A549 (cell line): ENCODE results near the gene UHMK1. TPM values are rescaled to one million over a fixed set of nuclear protein-coding genes. Genes with fewer than 3 reads are reported as not detected.

Experiments used
- ATAC-seq, 2 experiments: fragments of 200-7000 bp in 1 of 2; fragments of >200 bp in 1 of 2; cut with Nextera tagmentation in 1 of 2; cut with Tn5 transposase in 1 of 2; 3 replicates each; pipeline versions ENCODE4 v1.8.0 to v1.9.1; 2018 to 2020; ENCODE audit warnings: mild to moderate bottlenecking in 1 of 2, moderate library complexity in 1 of 2
- CTCF ChIA-PET: fragments of 300-600 bp; sonication (Branson Sonifier 250); formaldehyde crosslinking; extraction: SDS; loops from one replicate; lab custom pipeline; 2021; ENCODE audit warnings: antibody characterized with exemption, inconsistent platforms; lab: Yijun Ruan, JAX
- POLR2A ChIA-PET: fragments of 350-600 bp; formaldehyde crosslinking; extraction: SDS; loops from one replicate; lab custom pipeline; 2021; ENCODE audit warnings: antibody characterized with exemption, inconsistent platforms; lab: Yijun Ruan, JAX
- DNase-seq, 2 experiments: peaks; one replicate each; pipeline versions ENCODE4 v3.0.0 to v3.0.0-alpha.2; 2011 to 2016; ENCODE audit warnings: low read depth in 1 of 2, low spot score in 1 of 2
- FAIRE-seq: peaks from 2 replicates; lab custom pipeline; 2011; peaks lifted over from hg19 to GRCh38; lab: Jason Lieb, UNC
- H3K27ac ChIP-seq, 2 experiments: fragments of >200 bp; sonication (Bioruptor Twin); formaldehyde crosslinking; 3 replicates each; pipeline ENCODE4 v1.5.1; 2016 to 2017
- H3K4me1 ChIP-seq: fragments of >200 bp; sonication (Bioruptor Twin); formaldehyde crosslinking; 3 replicates; pipeline ENCODE4 v1.6.1; 2016
- H3K4me2 ChIP-seq: fragments of >200 bp; sonication (Bioruptor Twin); formaldehyde crosslinking; 3 replicates; pipeline ENCODE4 v1.6.1; 2016
- H3K4me3 ChIP-seq: fragments of >200 bp; sonication (Bioruptor Twin); formaldehyde crosslinking; 3 replicates; pipeline ENCODE4 v1.5.1; 2016
- H3K9me3 ChIP-seq: fragments of >200 bp; sonication (Bioruptor Twin); formaldehyde crosslinking; 3 replicates; pipeline ENCODE4 v1.6.1; 2016
- BCL3 ChIP-seq: fragments of >200 bp; sonication (Bioruptor Twin); formaldehyde crosslinking; IDR thresholded peaks from 3 replicates; pipeline ENCODE4 v1.6.1; 2016
- BHLHE40 ChIP-seq: IDR thresholded peaks from 2 replicates; pipeline ENCODE4 v1.6.1; 2012; ENCODE audit warnings: low read depth, low read length, inconsistent platforms
- CEBPB ChIP-seq, 2 experiments: fragments of >200 bp in 1 of 2; sonication (Bioruptor Twin) in 1 of 2; formaldehyde crosslinking in 1 of 2; IDR thresholded peaks; 2 replicates each; pipeline ENCODE4 v1.6.1; 2012 to 2016
- EHF ChIP-seq: fragments of 250-450 bp; sonication (Bioruptor Pico); IDR thresholded peaks from 2 replicates; pipeline ENCODE4 v1.5.0; 2020; ENCODE audit warnings: mild to moderate bottlenecking
- ELK1 ChIP-seq: fragments of 150-350 bp; IDR thresholded peaks from 2 replicates; pipeline ENCODE4 v1.6.1; 2014; ENCODE audit warnings: low read depth, mild to moderate bottlenecking, low read length
- ESRRA ChIP-seq: fragments of 150-350 bp; IDR thresholded peaks from 2 replicates; pipeline ENCODE4 v1.6.1; 2014; ENCODE audit warnings: mild to moderate bottlenecking, low read length, borderline replicate concordance
- HDAC2 ChIP-seq: fragments of 200-600 bp; sonication (generic); IDR thresholded peaks from 2 replicates; pipeline ENCODE4 v1.6.1; 2016
- HEYL ChIP-seq: fragments of 250-450 bp; sonication (Bioruptor Pico); IDR thresholded peaks from 2 replicates; pipeline ENCODE4 v1.8.0; 2021; ENCODE audit warnings: mild to moderate bottlenecking, moderate library complexity
- JUN ChIP-seq, 2 experiments: fragments of >200 bp; sonication (Bioruptor Twin); formaldehyde crosslinking; IDR thresholded peaks; 2 replicates in 1 of 2; 3 replicates in 1 of 2; pipeline ENCODE4 v1.6.1; 2016 to 2017
- MAFK ChIP-seq: fragments of 450-650 bp; IDR thresholded peaks from 2 replicates; pipeline ENCODE4 v1.6.1; 2014; ENCODE audit not compliant: partially characterized antibody
- MAX ChIP-seq: IDR thresholded peaks from 2 replicates; pipeline ENCODE4 v1.6.1; 2012
- MYC ChIP-seq: IDR thresholded peaks from 2 replicates; pipeline ENCODE4 v1.6.1; 2012; ENCODE audit warnings: mild to moderate bottlenecking, inconsistent platforms, low read length, improper control_type of control experiment, borderline replicate concordance
- PBX3 ChIP-seq: IDR thresholded peaks from 2 replicates; pipeline ENCODE4 v1.6.1; 2012
- PHF8 ChIP-seq: fragments of 200-600 bp; sonication (generic); IDR thresholded peaks from 2 replicates; pipeline ENCODE4 v1.6.1; 2016; ENCODE audit warnings: low read depth, mild to moderate bottlenecking, antibody characterized with exemption, moderate library complexity, borderline replicate concordance
- POLR2A ChIP-seq: IDR thresholded peaks from 2 replicates; pipeline ENCODE4 v1.6.1; 2012; ENCODE audit warnings: mild to moderate bottlenecking, low read length
- RCOR1 ChIP-seq: fragments of 150-350 bp; IDR thresholded peaks from 2 replicates; pipeline ENCODE4 v1.6.1; 2014; ENCODE audit warnings: antibody characterized with exemption, low read length, low read depth
- RNF2 ChIP-seq: fragments of 200-600 bp; sonication (generic); IDR thresholded peaks from 2 replicates; pipeline ENCODE4 v1.6.1; 2016; ENCODE audit warnings: low read depth, mild to moderate bottlenecking, antibody characterized with exemption, moderate library complexity, borderline replicate concordance
- ZC3H11A ChIP-seq: fragments of 450-650 bp; IDR thresholded peaks from 2 replicates; pipeline ENCODE4 v1.6.1; 2014; ENCODE audit warnings: antibody characterized with exemption, mild to moderate bottlenecking
- ZFP36 ChIP-seq: fragments of 450-650 bp; IDR thresholded peaks from 2 replicates; pipeline ENCODE4 v1.6.1; 2014; ENCODE audit warnings: borderline replicate concordance; ENCODE audit not compliant: partially characterized antibody
- ZSCAN20 ChIP-seq: fragments of 250-450 bp; sonication (Bioruptor Pico); IDR thresholded peaks from 2 replicates; pipeline ENCODE4 v1.8.0; 2022; ENCODE audit warnings: mild to moderate bottlenecking, moderate library complexity
- whole genome bisulfite sequencing: methylation state at CpG from one replicate; pipeline ENCODE4 v1.1.6; 2017; ENCODE audit errors: missing lambda C conversion rate; 5-methylcytosine and 5-hydroxymethylcytosine counted together
- polyA plus RNA-seq, 4 experiments: library from polyadenylated mRNA; depleted of rRNA in 3 of 4; stranded (reverse); fragments of >200 nt; fragmentation: RNase III in 1 of 4; extraction: RNeasy Plus Mini Kit Qiagen cat#74134 plus additional on column Dnase treatment in 1 of 4; gene quantifications; 2 replicates in 3 of 4; 3 replicates in 1 of 4; pipeline ENCODE4 v1.2.3, GENCODE V29; 2011 to 2017
- TF ChIP-seq, protein P1 (sequence below): fragments of 450-650 bp; IDR thresholded peaks from 2 replicates; pipeline ENCODE4 v1.6.1; 2014; ENCODE audit warnings: antibody characterized with exemption

UHMK1 gene
- polyA plus RNA-seq, 2 of the 4 experiments (the other 2 are of a cell fraction), result 21.0 to 42.2 TPM

- peak overlapping the region; percentile 64 for H3K4me3 ChIP-seq
- no peak for FAIRE-seq
- peak overlapping the region; percentile 88 for H3K4me2 ChIP-seq
- ChIA-PET CTCF (no interaction called here), POLR2A (no interaction called here)
- ATAC-seq, result peak; percentile 4 to 19; a peak in 3 of 6 replicates
- no peaks in the 10 kb centered on the region for H3K9me3 ChIP-seq
- peak in 1 of 2 experiments; percentile 31 for DNase-seq
- WGBS, result 58% methylated on average over 9 of the region's 9 CpGs
- no peak for TF ChIP-seq RNF2
- TF ChIP-seq CEBPB (IDR thresholded peaks at IDR 0.05), result 0 out of 4 replicates have a peak, but pooled peaks of 1 of the 2 experiments have one; percentile 1
- TF ChIP-seq ELK1, result no peak
- TF ChIP-seq MYC, result no peak
- H3K27ac ChIP-seq, result peak overlapping the region; percentile 80 to 94
- peaks cover 6% of the 10 kb centered on the region; the same call in 2 of the 3 replicates for H3K4me1 ChIP-seq
Observed at GRCh38 chr1:162560303-162561036, 62.9 kb downstream of the UHMK1 start.

GRCh38 chr1:162561037-162561615 is 63.5 kb downstream of the UHMK1 start:
- TF ChIP-seq ZC3H11A (no peak), CEBPB (IDR thresholded peaks at IDR 0.05) (0 out of 4 replicates have a peak, but pooled peaks of 1 of the 2 experiments have one; percentile 2), POLR2A (peak; percentile 84), BCL3 (peak; percentile 93), MAX (0 out of 2 replicates have a peak, but pooled peaks have one; percentile 29), PBX3 (peak; percentile 63), JUN (IDR thresholded peaks at IDR 0.05) (peak; percentile 59 to 65; a peak in 3 of 5 replicates), HEYL (CRISPR knock-in tag) (no peak), BHLHE40 (no peak)
- H3K4me3 ChIP-seq, result peak overlapping the region; percentile 64
- POLR2A ChIA-PET, result interaction anchor here (0.7 to 1.0 kb wide), 2 partner anchors 11 to 25 kb away, joined by 3 read pairs; no protein-coding TSS in a partner anchor
- CTCF ChIA-PET, result no interaction called here
- peak overlapping the region; percentile 88 for H3K4me2 ChIP-seq
- peak overlapping the region; percentile 80 to 94 for H3K27ac ChIP-seq
- FAIRE-seq (no peak), DNase-seq (peak; percentile 89 to 93), ATAC-seq (peak; percentile 96 to 98)
- H3K4me1 ChIP-seq, result peaks cover 6% of the 10 kb centered on the region; the same call in 2 of the 3 replicates
- 1% methylated on average over 18 of the region's 53 CpGs for WGBS
- H3K9me3 ChIP-seq, result no peaks in the 10 kb centered on the region

DNA sequence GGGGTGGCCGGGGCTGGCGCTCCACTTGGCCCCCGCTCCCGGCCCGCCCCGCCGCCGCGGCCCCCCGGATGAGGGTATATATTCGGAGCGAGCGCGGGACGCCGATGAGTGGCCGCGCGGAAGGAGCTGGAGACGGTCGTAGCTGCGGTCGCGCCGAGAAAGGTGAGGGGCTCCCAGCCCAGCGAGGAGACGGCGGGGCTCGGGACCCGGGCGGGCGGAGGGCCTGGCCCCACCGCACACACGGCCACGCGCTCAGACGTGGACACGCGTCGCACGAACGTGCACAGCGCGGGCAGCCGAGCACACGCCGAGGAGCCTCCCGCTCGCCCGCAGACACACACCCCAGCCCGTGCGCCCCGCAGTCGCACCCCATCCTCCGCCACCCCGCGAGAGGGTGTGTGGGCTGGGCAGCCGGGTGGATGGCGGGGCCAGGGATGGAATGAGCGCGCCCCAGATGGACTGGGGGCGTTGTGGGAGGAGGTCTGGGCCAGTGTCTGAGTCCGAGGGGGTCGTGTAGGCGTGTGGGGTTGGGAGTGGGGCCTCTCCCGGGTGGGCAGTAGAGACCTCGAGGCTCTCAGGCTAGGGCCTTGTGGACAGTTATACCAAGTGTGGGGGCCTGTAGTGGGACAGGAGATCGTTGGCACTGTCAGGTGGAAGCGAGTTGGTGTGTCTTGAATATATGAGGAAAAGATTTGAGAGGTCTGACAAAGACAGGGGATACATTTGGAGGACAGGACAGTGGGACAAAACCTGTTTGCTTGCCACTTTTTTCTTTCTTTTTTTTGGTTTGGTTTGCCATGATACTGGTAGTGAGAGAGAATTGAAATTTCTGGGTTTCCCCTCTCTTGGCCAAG is 64.2 kb downstream of the UHMK1 start, which contains the start of gene UAP1:
Gene UAP1, plus strand, starts transcription at position 107 of the 854 bp plus-strand sequence. CDS start 4,347 bp downstream, outside the sequence.
- Histone ChIP-seq H3K4me2 (peak within 1 kb of the TSS; percentile 88), H3K9me3 (no peaks in the 10 kb centered on the region), H3K4me1 (peaks cover 6% of the 10 kb centered on the region; the same call in 2 of the 3 replicates), H3K4me3 (peak within 1 kb of the TSS; percentile 64), H3K27ac (peak within 1 kb of the TSS; percentile 80 to 94)
- no peak for FAIRE-seq
- 3% methylated on average over 24 of the region's 69 CpGs for WGBS
- ATAC-seq, result peak; percentile 65 to 70
- DNase-seq, result peak in 1 of 2 experiments; percentile 11
- ChIA-PET POLR2A (interaction anchor here (0.7 to 1.0 kb wide), 2 partner anchors 10 to 26 kb away, joined by 3 read pairs; no protein-coding TSS in a partner anchor), CTCF (no interaction called here)
- TF ChIP-seq HDAC2 (no peak), RCOR1 (no peak), MYC (no peak; the same call in 1 of the 2 replicates), POLR2A (peak; percentile 83), JUN (IDR thresholded peaks at IDR 0.05) (peak in 1 of 2 experiments; percentile 42; a peak in 2 of 5 replicates), RNF2 (no peak), MAX (peak; percentile 54), ESRRA (no peak), ZSCAN20 (CRISPR knock-in tag) (no peak), EHF (CRISPR knock-in tag) (no peak), BCL3 (peak; percentile 60; the same call in 2 of the 3 replicates), PHF8 (peak; percentile 94), ZFP36 (no peak), MAFK (no peak)
- TF ChIP-seq, protein P1, sequence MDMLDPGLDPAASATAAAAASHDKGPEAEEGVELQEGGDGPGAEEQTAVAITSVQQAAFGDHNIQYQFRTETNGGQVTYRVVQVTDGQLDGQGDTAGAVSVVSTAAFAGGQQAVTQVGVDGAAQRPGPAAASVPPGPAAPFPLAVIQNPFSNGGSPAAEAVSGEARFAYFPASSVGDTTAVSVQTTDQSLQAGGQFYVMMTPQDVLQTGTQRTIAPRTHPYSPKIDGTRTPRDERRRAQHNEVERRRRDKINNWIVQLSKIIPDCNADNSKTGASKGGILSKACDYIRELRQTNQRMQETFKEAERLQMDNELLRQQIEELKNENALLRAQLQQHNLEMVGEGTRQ, result no peak
